Upper lobe of left lung (tissue), 4 donors: Measurements from ENCODE around the gene SHISAL1.

ENCODE experiments used
- CTCF ChIP-seq, 6 experiments: fragments of 450-650 bp in 4 of 6; fragments of 200-600 bp in 2 of 6; sonication (generic) in 2 of 6; IDR thresholded peaks; one replicate each; pipeline ENCODE4 v1.5.1; 2016 to 2019; ENCODE audit warnings: antibody characterized with exemption in 6 of 6
- POLR2A ChIP-seq, 4 donors: fragments of 450-650 bp; IDR thresholded peaks; one replicate each; pipeline ENCODE4 v1.5.1; 2016 to 2017; ENCODE audit warnings: antibody characterized with exemption in 4 of 4, mild to moderate bottlenecking in 2 of 4
- POLR2AphosphoS5 ChIP-seq, 2 donors: sonication (generic); formaldehyde crosslinking; IDR thresholded peaks; one replicate each; pipeline ENCODE4 v1.5.1; 2017; ENCODE audit warnings: antibody characterized with exemption in 2 of 2

- no peak for TF ChIP-seq POLR2AphosphoS5 (IDR thresholded peaks at IDR 0.05)
- no peak for TF ChIP-seq POLR2A (IDR thresholded peaks at IDR 0.05)
- TF ChIP-seq CTCF (IDR thresholded peaks at IDR 0.05), result no peak
Measured at GRCh38 chr22:44286646-44287045, 26.1 kb downstream of the SHISAL1 start.
